OCI-LY7 (cell line): ENCODE measurements around the gene DAB1. TPM values are rescaled to one million over a fixed set of nuclear protein-coding genes. Genes with fewer than 3 reads are reported as not detected.

Source experiments
- BruUV-seq: library from RNA; stranded (reverse); fragments of 400-500 nt; replicated peaks from 2 replicates; lab custom pipeline; 2021; lab: Mats Ljungman, UMichigan
- CTCF ChIA-PET: fragments of 300-600 bp; sonication (Branson Sonifier 250); formaldehyde crosslinking; loops from one replicate; lab custom pipeline; 2022; ENCODE audit warnings: antibody characterized with exemption; ENCODE audit not compliant: unreplicated experiment; lab: Charles Lee
- POLR2A ChIA-PET: fragments of 300-600 bp; sonication (Branson Sonifier 250); formaldehyde crosslinking; loops from one replicate; lab custom pipeline; 2022; ENCODE audit warnings: antibody characterized with exemption; lab: Charles Lee
- DNase-seq: peaks from one replicate; pipeline ENCODE4 v3.0.0-alpha.2; 2015; ENCODE audit warnings: low spot score
- H2AFZ ChIP-seq: fragments of 200-600 bp; sonication (generic), shearing (Covaris generic); 2 replicates; pipeline ENCODE4 v1.6.1; 2014; ENCODE audit warnings: mild to moderate bottlenecking, antibody characterized with exemption, low read length, moderate library complexity
- H3K27ac ChIP-seq: fragments of 200-600 bp; sonication (generic); 2 replicates; pipeline ENCODE4 v1.5.1; 2014; ENCODE audit warnings: mixed run types, low read depth, mild to moderate bottlenecking, moderate library complexity, low read length, inconsistent platforms; ENCODE audit not compliant: poor library complexity, severe bottlenecking
- H3K36me3 ChIP-seq: fragments of 200-600 bp; sonication (generic); 2 replicates; pipeline ENCODE4 v1.6.1; 2014; ENCODE audit warnings: mild to moderate bottlenecking, antibody characterized with exemption, low read length, moderate library complexity, mixed read lengths; ENCODE audit not compliant: insufficient read depth
- H3K4me1 ChIP-seq: fragments of 200-600 bp; sonication (generic); 2 replicates; pipeline ENCODE4 v1.5.1; 2014; ENCODE audit warnings: mild to moderate bottlenecking, low read length; ENCODE audit not compliant: insufficient read depth, poor library complexity, severe bottlenecking
- H3K4me2 ChIP-seq: fragments of 200-600 bp; sonication (generic); 2 replicates; pipeline ENCODE4 v1.6.1; 2014; ENCODE audit warnings: mild to moderate bottlenecking, low read length
- H3K4me3 ChIP-seq: fragments of 200-600 bp; sonication (generic); 2 replicates; pipeline ENCODE4 v1.5.1; 2014; ENCODE audit warnings: mild to moderate bottlenecking, low read depth, low read length; ENCODE audit not compliant: poor library complexity, severe bottlenecking
- H3K79me2 ChIP-seq: fragments of 200-600 bp; sonication (generic); 2 replicates; pipeline ENCODE4 v1.6.1; 2016; ENCODE audit warnings: low read depth, mild to moderate bottlenecking, low read length, moderate library complexity, mixed read lengths; ENCODE audit not compliant: insufficient read depth
- H3K9me2 ChIP-seq: fragments of 200-600 bp; sonication (generic); 2 replicates; pipeline ENCODE4 v1.6.1; 2016; ENCODE audit warnings: mild to moderate bottlenecking, low read length, mixed read lengths; ENCODE audit not compliant: insufficient read depth
- H3K9me3 ChIP-seq: fragments of 200-600 bp; sonication (generic); 2 replicates; pipeline ENCODE4 v1.6.1; 2014; ENCODE audit warnings: mild to moderate bottlenecking, mixed run types, low read length, mixed read lengths
- H4K20me1 ChIP-seq: fragments of 200-600 bp; sonication (generic); 2 replicates; pipeline ENCODE4 v1.6.1; 2014; ENCODE audit warnings: mild to moderate bottlenecking, antibody characterized with exemption, low read length, moderate library complexity, mixed read lengths; ENCODE audit not compliant: insufficient read depth
- EZH2phosphoT487 ChIP-seq: fragments of 200-600 bp; sonication (generic); IDR thresholded peaks from 2 replicates; pipeline ENCODE4 v1.6.1; 2018; ENCODE audit warnings: low read depth, borderline replicate concordance, mild to moderate bottlenecking, mixed run types, antibody characterized with exemption, low read length, moderate library complexity, mixed read lengths
- intact Hi-C: fragments of 100-400 bp; cut with micrococcal nuclease; formaldehyde crosslinking; loops from one replicate; pipeline ENCODE4 v1.10.0; 2022; ENCODE audit not compliant: unreplicated experiment
- total RNA-seq, 2 experiments: library from RNA; depleted of rRNA in 1 of 2; stranded (reverse); fragments of >200 nt in 1 of 2; shearing (Covaris generic) in 1 of 2; gene quantifications; 2 replicates each; pipeline ENCODE4 v1.2.3, GENCODE V29; 2014 to 2022
- TF ChIP-seq, protein P1 (sequence below): fragments of 200-600 bp; sonication (generic); conservative IDR thresholded peaks from 2 replicates; pipeline ENCODE4 v1.5.1; 2014; ENCODE audit warnings: mild to moderate bottlenecking, antibody characterized with exemption, low read length, moderate library complexity, mixed read lengths

The DAB1 gene
- total RNA-seq, 2 experiments from 2014 or later: not detected

DNA sequence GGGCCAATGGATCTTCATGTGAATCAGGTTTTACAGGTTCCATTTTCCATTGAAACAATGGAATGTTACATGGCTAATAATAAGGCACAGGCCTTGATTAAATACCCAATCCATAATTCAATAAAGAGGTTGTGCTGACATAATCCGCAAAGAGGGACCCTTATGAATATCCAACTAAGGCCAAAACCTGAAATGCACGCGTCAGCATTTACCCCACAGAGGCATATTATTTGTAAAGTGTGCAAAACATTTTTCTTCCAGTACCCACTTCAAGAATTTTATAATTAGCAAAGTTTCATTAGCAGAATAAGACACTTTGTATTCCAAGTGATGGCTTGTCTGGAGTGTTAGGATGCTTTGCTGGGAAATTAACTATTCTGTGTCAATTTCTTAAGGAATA, 237.4 kb downstream of the DAB1 start:
- ChIA-PET POLR2A (no interaction called here), CTCF (no interaction called here)
- no TSS peak for BruUV-seq
- no peak for TF ChIP-seq EZH2phosphoT487
- TF ChIP-seq, protein P1, sequence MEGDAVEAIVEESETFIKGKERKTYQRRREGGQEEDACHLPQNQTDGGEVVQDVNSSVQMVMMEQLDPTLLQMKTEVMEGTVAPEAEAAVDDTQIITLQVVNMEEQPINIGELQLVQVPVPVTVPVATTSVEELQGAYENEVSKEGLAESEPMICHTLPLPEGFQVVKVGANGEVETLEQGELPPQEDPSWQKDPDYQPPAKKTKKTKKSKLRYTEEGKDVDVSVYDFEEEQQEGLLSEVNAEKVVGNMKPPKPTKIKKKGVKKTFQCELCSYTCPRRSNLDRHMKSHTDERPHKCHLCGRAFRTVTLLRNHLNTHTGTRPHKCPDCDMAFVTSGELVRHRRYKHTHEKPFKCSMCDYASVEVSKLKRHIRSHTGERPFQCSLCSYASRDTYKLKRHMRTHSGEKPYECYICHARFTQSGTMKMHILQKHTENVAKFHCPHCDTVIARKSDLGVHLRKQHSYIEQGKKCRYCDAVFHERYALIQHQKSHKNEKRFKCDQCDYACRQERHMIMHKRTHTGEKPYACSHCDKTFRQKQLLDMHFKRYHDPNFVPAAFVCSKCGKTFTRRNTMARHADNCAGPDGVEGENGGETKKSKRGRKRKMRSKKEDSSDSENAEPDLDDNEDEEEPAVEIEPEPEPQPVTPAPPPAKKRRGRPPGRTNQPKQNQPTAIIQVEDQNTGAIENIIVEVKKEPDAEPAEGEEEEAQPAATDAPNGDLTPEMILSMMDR: no peak
- intact Hi-C loops: no loop called here
- H4K20me1 ChIP-seq: no peaks in the 10 kb centered on the region
- H3K9me2 ChIP-seq: no peaks in the 10 kb centered on the region
- H3K27ac ChIP-seq: no peak overlapping the region
- H3K4me1 ChIP-seq: no peaks in the 10 kb centered on the region
- no peaks in the 10 kb centered on the region for H3K36me3 ChIP-seq
- no peaks in the 10 kb centered on the region for H3K9me3 ChIP-seq
- no peaks in the 10 kb centered on the region for H3K79me2 ChIP-seq
- no peak overlapping the region for H3K4me2 ChIP-seq
- no peak for DNase-seq
- H2AFZ ChIP-seq: no peak overlapping the region
- H3K4me3 ChIP-seq: no peak overlapping the region

DNA sequence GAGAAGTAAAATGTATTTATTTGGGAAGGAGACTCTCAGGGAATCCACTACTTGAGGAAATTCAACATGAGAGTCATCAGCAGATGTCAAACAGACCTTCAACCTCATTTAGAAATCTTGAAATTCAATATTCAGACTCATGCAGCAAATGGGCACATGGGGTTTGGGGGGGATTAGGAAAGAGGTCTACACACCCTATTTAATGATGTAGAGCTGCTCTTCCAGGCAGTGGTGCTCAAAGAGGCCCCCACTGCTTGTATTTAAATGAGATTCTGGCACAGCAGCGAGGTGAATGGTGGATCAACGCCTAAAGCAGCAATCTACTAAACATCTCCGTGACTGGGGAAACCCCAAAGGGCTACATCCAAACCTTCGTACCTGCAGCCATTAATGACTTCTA, 244.9 kb downstream of the DAB1 start:
- ChIA-PET POLR2A (interaction anchor here (0.9 kb wide), 1 partner anchor 120 kb away, joined by 4 read pairs; no protein-coding TSS in a partner anchor), CTCF (no interaction called here)
- no peaks in the 10 kb centered on the region for H3K79me2 ChIP-seq
- H3K4me3 ChIP-seq: no peak overlapping the region
- intact Hi-C loops: no loop called here
- TF ChIP-seq, protein P1: no peak
- TF ChIP-seq EZH2phosphoT487: no peak
- H3K4me1 ChIP-seq: no peaks in the 10 kb centered on the region
- H3K36me3 ChIP-seq: no peaks in the 10 kb centered on the region
- no peaks in the 10 kb centered on the region for H4K20me1 ChIP-seq
- H3K27ac ChIP-seq: no peak overlapping the region
- H3K4me2 ChIP-seq: no peak overlapping the region
- no peaks in the 10 kb centered on the region for H3K9me3 ChIP-seq
- no peak for DNase-seq
- BruUV-seq: no TSS peak
- no peak overlapping the region for H2AFZ ChIP-seq
- H3K9me2 ChIP-seq: no peaks in the 10 kb centered on the region

DNA sequence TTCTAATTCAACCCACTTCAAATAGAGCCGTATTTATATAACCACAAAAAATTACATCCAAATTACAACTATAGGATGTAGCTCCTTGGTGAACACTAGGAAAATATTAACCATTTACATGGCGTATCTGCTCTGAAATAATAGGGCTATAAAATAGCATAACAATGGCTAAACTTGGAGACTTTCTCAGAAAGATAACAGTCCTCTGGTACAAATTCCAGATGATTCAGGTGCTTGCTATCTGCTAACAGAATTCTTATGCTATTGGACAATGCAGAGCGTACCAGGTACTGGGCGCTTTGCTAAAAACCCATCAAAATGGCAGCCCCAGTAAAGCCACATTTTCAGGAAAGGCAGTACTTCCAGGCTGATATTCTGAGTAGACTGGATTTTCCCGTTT, 248.4 kb downstream of the DAB1 start:
- Histone ChIP-seq H3K9me2 (no peaks in the 10 kb centered on the region), H3K9me3 (no peaks in the 10 kb centered on the region), H3K4me3 (no peak overlapping the region), H3K27ac (no peak overlapping the region), H3K36me3 (no peaks in the 10 kb centered on the region), H4K20me1 (no peaks in the 10 kb centered on the region), H3K79me2 (no peaks in the 10 kb centered on the region), H3K4me2 (no peak overlapping the region), H3K4me1 (no peaks in the 10 kb centered on the region), H2AFZ (no peak overlapping the region)
- no peak for DNase-seq
- ChIA-PET CTCF (no interaction called here), POLR2A (no interaction called here)
- no TSS peak for BruUV-seq
- no peak for TF ChIP-seq EZH2phosphoT487
- TF ChIP-seq, protein P1: no peak
- intact Hi-C loops: no loop called here
